Retinal pigment epithelial cell (primary cell): ENCODE results near the gene CHST12.
"Not testable (repeated sequence)": the region's sequence is repeated elsewhere in the genome, so short reads cannot be mapped to it uniquely, and the experiment has no call there.

Source experiments
- DNase-seq: peaks from one replicate; pipeline ENCODE4 v3.0.0-alpha.2; 2010; ENCODE audit warnings: low read depth
- H3K4me3 ChIP-seq: 2 replicates; pipeline ENCODE4 v1.5.1; 2011; ENCODE audit warnings: mild to moderate bottlenecking, low read length, control low read depth, moderate library complexity
- CTCF ChIP-seq: conservative IDR thresholded peaks from 2 replicates; pipeline ENCODE4 v1.5.1; 2011; ENCODE audit warnings: low read depth, low read length, control low read depth, inconsistent platforms

Gene CHST12

GRCh38 chr7:2384354-2385243 is 18.8 kb upstream of the CHST12 start:
- peak; percentile 31 for TF ChIP-seq CTCF
- no peak overlapping the region for H3K4me3 ChIP-seq
- no peak for DNase-seq

GRCh38 chr7:2386122-2386521 is 17.3 kb upstream of the CHST12 start:
- not testable (repeated sequence) for H3K4me3 ChIP-seq, DNase-seq

GRCh38 chr7:2386964-2387669 is 16.3 kb upstream of the CHST12 start:
- no peak for DNase-seq
- H3K4me3 ChIP-seq = no peak overlapping the region
- no peak for TF ChIP-seq CTCF

GRCh38 chr7:2387897-2388636 is 15.3 kb upstream of the CHST12 start:
- H3K4me3 ChIP-seq = no peak overlapping the region
- no peak for TF ChIP-seq CTCF
- DNase-seq = no peak

- H3K4me3 ChIP-seq = no peak overlapping the region
- no peak for DNase-seq
- no peak for TF ChIP-seq CTCF
Observed at GRCh38 chr7:2388637-2388954, 14.8 kb upstream of the CHST12 start.

- not testable (repeated sequence) for H3K4me3 ChIP-seq, DNase-seq
Observed at GRCh38 chr7:2390020-2390816, 13.2 kb upstream of the CHST12 start.

- DNase-seq = no peak
- no peak for TF ChIP-seq CTCF
Observed at GRCh38 chr7:2393706-2394105, 9.7 kb upstream of the CHST12 start.

More at GRCh38 chr7:2393706-2394105, 9.7 kb upstream of the CHST12 start:
- H3K4me3 ChIP-seq = no peak overlapping the region
